T-helper 2 cell treated with Interferon-gamma antibody and Interleukin-4, amounts not matched to agents 5 μg/mL and 100 μg/mL, for 36 hours (primary cell): ENCODE measurements around the gene DSTN.
"Not testable (repeated sequence)": the region's sequence is repeated elsewhere in the genome, so short reads cannot be mapped to it uniquely, and the experiment has no call there.

Source experiments
- DNase-seq: peaks from one replicate; pipeline ENCODE4 v3.0.0; 2021; ENCODE audit warnings: low spot score
- H3K27ac Mint-ChIP-seq: one replicate; pipeline ENCODE4 v1.8.0; 2021; ENCODE audit warnings: mild to moderate bottlenecking, mixed read lengths
- H3K27me3 Mint-ChIP-seq: one replicate; pipeline ENCODE4 v1.8.0; 2021; ENCODE audit warnings: low read depth, mixed read lengths
- H3K36me3 Mint-ChIP-seq: one replicate; pipeline ENCODE4 v1.8.0; 2021; ENCODE audit warnings: low read depth, mixed read lengths
- H3K4me1 Mint-ChIP-seq: one replicate; pipeline ENCODE4 v1.8.0; 2021; ENCODE audit warnings: low read depth, mixed read lengths
- H3K4me3 Mint-ChIP-seq: one replicate; pipeline ENCODE4 v1.8.0; 2022; ENCODE audit warnings: mild to moderate bottlenecking, moderate library complexity, mixed read lengths
- H3K9me3 Mint-ChIP-seq: one replicate; pipeline ENCODE4 v1.8.0; 2021; ENCODE audit warnings: mixed read lengths

Gene DSTN

DNA sequence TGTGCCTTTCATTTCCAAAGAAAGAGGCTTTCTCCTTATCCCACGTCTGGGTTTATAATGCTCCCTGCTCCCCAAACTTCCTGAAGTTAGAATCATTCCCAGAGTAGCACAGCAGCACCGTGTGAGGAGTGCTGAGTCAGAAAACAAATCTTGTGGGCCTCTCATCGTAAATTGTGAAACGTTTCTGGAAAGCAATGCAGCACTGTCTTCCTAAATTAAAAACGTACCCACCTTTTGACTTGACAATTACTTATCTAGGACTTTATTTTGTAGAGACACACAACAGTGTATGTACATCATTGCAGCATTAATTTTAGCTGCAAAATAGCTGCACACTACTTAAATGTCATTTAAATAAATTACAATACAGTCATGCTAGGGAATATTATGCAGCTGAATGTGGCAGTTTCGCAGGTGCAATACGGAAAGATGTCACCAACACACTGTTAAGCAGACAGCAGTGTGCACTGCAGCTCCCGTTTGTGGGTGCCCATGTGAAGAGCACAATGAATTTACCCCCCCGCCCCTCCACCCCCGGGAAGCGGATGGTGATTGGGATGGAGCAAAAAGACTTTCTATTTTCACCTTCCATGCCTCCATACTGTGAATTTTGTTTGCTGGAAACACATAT is 81.4 kb downstream of the DSTN start:
- no peak for DNase-seq
- H3K27ac Mint-ChIP-seq = no peak overlapping the region
- no peaks in the 10 kb centered on the region for H3K9me3 Mint-ChIP-seq
- no peaks in the 10 kb centered on the region for H3K27me3 Mint-ChIP-seq
- H3K4me3 Mint-ChIP-seq = no peak overlapping the region
- H3K4me1 Mint-ChIP-seq = peaks cover 4% of the 10 kb centered on the region
- peaks cover 17% of the 10 kb centered on the region for H3K36me3 Mint-ChIP-seq

DNA sequence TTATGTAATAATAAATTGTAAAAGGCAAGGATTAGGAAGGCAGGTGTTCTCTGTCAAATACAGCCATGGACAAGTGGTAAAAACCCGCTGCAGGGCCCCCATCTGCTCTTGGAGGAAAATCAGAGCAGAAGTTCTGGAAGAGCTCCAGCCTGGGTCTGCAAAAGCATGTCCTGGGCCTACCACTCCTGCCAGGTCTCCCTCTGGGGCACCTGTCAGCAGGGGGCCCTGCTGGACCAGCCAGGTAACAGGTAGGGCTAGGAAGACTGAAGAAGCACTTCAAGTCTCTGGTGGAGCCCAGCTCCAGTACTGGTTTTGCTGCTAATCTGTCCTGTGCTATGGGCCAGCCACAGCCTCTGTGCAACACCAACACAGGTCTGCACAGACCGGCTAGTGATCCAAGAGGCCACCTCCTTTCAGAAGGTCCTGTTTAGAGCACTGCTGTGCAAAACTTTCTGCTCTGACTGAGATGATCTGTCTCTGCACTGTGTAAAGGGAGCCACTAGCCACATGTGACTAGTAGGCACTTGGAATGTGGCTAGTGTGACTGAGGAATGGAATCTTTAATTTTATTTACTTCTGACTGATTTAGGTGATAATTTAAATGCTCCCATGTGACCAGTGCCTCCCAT is 82.0 kb downstream of the DSTN start:
- DNase-seq = no peak
- Mint-ChIP-seq H3K27ac (no peak overlapping the region), H3K9me3 (no peaks in the 10 kb centered on the region), H3K4me3 (no peak overlapping the region), H3K4me1 (peaks cover 4% of the 10 kb centered on the region), H3K27me3 (no peaks in the 10 kb centered on the region), H3K36me3 (peaks cover 21% of the 10 kb centered on the region)

DNA sequence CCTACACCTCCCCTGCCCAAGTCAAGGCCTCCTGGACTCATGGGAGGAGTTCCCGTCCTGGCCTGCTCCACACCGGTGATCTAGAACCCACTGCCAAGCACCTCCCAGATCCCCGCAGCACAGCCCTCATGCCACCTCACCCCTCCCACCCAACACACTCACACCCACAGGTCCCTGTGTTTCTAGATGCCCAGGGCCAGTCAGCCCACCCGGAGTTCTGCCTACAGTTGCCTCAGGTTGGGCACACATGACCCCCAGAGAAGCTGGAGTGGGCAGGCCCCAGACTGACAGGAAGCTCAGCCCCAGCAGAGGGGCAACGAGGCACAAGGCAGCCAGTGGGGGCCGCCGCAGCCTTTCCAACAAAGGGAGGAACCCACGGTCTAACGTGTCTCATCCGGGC is 82.5 kb downstream of the DSTN start:
- Mint-ChIP-seq H3K27me3 (no peaks in the 10 kb centered on the region), H3K27ac (no peak overlapping the region), H3K9me3 (no peaks in the 10 kb centered on the region), H3K4me3 (no peak overlapping the region), H3K4me1 (peaks cover 2% of the 10 kb centered on the region), H3K36me3 (peaks cover 25% of the 10 kb centered on the region)
- DNase-seq = no peak

DNA sequence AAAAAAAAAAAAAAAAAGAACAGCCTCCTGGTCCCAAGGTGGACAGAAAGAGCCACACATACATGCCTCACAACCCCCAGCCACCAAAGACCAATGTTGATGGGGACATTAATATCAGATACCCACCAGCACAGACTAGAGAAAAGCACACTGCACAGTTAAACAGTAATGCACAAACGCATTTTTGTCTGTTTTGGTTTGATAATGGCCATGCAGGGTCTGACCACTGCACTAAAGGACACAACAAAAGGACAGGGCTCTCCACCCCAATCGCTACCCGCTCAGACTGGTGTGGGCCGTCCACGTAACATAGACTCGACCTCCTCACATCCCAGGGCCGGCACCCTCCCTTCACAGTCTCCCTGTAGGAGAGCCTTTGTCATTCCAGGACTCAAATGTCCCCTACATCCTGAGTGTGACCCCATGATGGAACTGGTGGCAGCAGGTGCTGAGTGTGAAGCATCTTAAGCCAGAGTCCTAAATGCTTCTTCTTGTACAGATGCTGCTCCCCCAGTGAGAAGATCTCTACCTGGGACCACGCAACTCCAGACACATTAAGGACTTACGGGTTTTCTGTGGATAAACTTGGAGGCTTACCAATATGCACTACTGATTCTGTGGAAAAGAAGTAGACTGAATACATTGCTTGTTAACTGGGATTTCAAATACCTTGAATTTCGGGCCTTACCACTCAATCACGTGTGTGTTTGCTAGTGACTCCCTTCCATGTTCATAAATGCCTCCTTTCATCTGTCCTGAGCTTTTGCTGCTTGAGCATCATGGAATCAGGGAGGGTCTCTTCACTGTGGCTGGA is 84.2 kb downstream of the DSTN start:
- no peaks in the 10 kb centered on the region for H3K9me3 Mint-ChIP-seq
- no peak overlapping the region for H3K27ac Mint-ChIP-seq
- peaks cover 39% of the 10 kb centered on the region for H3K36me3 Mint-ChIP-seq
- H3K4me1 Mint-ChIP-seq = peaks cover 8% of the 10 kb centered on the region
- no peaks in the 10 kb centered on the region for H3K27me3 Mint-ChIP-seq
- H3K4me3 Mint-ChIP-seq = no peak overlapping the region
- no peak for DNase-seq

DNA sequence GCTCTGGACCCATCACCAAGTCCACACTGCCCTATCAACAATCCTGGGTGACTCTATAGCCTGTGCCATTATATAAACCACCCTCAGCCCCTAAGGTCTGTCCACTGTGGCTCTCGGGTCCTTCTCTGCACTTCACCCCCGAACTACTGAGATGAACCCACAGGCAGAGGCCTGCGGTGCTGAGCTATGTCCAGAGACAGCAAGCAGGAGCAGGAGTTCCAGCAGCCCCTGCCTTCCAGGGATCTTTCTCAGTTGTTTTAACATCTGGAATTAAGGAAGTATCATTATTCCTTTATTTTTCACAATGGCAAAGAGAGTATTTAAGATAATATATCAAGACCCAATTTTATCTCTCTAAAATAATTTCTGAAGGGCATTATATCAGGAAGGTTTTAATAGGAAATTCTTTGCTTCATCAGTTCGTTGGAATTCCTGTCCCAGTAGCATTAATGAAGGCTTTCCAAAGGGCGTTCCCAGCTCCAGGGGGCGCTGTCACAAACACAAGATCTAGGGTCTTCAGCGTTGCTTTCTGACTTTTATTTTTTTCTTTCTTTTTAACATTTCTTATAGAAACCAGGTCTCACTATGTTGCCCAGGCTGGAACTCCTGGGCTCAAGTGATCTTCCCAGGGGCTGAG is 84.9 kb downstream of the DSTN start:
- Mint-ChIP-seq H3K27me3 (no peaks in the 10 kb centered on the region), H3K36me3 (peaks cover 40% of the 10 kb centered on the region), H3K9me3 (no peaks in the 10 kb centered on the region), H3K27ac (no peak overlapping the region), H3K4me1 (peaks cover 6% of the 10 kb centered on the region), H3K4me3 (no peak overlapping the region)
- DNase-seq = no peak

DNA sequence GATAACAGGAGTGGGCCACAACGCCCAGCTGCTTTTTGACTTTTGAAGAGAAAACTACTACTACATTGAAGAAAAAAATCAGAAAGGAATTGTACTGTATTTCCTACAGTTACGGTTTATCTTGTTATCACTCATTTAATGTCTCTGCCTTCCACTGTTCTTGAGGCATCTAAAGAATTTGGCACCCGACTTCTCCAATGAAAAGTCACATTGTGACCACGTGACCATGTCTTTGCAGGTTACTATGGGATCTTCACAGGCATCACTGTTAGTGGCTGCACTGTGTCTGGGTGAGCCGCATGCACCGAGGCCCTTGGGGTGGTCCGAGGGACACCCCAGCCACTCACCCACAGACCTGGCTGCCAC is 85.4 kb downstream of the DSTN start:
- Mint-ChIP-seq H3K27me3 (no peaks in the 10 kb centered on the region), H3K4me3 (no peak overlapping the region), H3K4me1 (peaks cover 6% of the 10 kb centered on the region), H3K9me3 (no peaks in the 10 kb centered on the region), H3K36me3 (peaks cover 43% of the 10 kb centered on the region), H3K27ac (no peak overlapping the region)
- DNase-seq = no peak

DNA sequence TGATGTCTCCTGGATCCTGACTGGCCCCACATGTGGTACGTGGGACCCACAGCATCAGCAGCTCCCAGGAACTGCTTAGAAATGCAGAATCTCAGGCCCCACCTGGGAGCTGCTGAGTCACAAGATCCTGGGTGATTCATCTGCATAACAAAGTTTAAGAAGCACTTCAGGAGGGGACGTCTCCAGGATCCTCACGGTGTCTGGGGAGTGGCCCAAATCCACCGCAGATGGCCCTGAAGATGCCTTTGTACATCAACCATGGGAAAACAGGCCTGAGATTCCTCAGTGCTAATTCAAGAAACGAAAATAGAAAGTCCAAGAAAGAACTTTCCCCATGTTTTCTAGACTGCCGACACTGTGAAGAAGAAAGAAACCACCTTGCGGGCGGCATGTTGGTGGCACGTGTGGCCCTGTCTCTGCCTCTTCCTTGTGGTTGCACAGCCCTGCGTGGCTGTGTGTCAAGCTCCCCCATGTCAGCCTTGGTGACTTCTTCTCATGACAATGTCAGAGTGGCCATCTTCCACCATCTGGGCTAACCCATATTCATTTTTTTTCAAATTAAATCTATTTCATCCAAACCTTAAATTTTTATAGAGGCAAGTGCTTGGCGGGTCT is 86.1 kb downstream of the DSTN start:
- no peak for DNase-seq
- Mint-ChIP-seq H3K9me3 (no peaks in the 10 kb centered on the region), H3K27ac (no peak overlapping the region), H3K27me3 (no peaks in the 10 kb centered on the region), H3K4me3 (no peak overlapping the region), H3K36me3 (peaks cover 50% of the 10 kb centered on the region), H3K4me1 (peaks cover 7% of the 10 kb centered on the region)

DNA sequence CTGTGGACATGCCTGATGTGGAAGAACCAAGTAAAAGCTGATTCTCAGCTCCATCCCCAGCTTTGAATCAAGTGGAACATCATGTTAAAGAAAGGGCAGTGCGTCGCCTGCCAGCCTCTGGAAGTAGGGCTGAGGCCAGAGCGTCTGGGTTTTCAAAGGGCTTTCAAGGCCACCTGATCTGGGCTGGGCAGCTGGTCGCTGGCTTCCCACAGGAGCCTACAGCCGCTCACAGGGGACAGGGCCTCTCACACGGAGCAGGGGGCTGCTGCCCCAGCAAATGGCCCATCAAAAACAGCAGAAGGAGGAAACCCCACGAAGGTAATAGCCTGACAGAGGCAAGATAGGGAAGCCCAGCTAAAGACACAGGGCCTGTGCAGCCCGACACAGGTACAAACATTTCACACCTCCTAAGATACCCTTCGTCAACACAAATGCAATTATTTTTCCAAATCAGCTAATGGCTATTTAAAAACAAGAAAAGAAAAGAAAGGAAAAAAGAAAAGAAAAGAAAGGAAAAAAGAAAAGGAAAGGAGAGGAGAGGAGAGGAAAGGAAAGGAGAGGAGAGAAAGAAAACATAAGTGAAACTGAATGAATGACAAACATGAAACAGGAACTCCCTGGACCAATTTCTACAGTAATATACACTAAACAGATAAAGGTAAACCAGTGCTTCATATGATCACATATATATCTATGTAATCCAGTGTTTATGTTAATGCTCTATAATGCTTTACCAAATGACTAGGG is 87.4 kb downstream of the DSTN start:
- Mint-ChIP-seq H3K27ac (no peak overlapping the region), H3K27me3 (no peaks in the 10 kb centered on the region), H3K9me3 (no peaks in the 10 kb centered on the region), H3K36me3 (peaks cover 55% of the 10 kb centered on the region), H3K4me1 (peaks cover 15% of the 10 kb centered on the region), H3K4me3 (no peak overlapping the region)
- DNase-seq = no peak

DNA sequence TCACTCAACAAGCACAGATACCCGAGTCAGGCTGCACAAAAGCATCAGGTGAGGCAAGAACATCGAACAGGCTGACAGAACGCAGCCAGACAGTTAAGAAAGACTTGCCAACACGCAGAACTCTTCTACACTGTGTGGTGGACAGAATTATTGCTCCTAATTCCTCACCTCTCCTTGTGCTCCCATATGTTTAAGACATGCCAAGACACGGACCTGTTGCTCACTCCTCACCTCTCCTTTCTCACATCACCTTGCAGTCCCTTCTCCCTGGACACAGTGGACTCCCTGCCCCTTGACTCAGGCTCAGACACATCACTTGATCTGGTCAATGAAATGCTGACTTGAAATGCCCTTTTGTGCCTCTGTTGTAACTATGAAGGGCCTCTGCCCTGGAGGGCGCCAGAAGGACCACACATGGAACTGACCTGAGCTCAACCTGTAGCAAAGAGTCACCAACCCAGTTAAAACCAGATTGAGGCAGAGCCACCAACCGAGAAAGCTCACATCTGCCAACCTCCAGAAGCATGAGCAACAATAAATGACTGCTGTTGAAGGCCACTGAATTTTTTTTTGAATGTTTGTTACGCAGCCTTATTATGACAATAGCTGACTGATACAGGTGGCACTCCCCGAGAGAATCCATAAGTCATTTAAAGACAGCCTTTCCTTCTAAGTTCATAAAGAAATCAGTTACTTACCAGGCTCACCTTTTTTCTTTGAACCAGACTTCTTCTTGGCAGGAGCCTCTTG is 88.2 kb downstream of the DSTN start:
- no peak overlapping the region for H3K4me3 Mint-ChIP-seq
- no peaks in the 10 kb centered on the region for H3K9me3 Mint-ChIP-seq
- no peak for DNase-seq
- no peak overlapping the region for H3K27ac Mint-ChIP-seq
- H3K36me3 Mint-ChIP-seq = peaks cover 59% of the 10 kb centered on the region
- peaks cover 20% of the 10 kb centered on the region for H3K4me1 Mint-ChIP-seq
- no peaks in the 10 kb centered on the region for H3K27me3 Mint-ChIP-seq

DNA sequence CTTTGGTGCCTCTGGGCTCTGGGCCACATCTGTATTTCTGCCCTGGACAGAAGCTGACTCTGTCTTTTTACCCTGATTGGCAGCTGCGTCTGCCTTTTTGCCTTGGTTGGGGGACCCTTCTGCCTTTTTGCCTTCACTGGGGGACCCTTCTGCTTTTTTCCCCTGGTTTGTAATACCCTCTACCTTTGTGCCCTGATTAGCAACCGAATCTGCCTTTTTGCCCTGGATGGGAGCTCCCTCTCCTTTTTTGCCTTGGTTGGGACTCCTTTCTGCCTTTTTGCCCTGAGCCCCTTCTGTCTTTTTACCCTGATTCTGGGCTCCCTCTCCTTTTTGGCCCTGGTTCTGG is 88.7 kb downstream of the DSTN start:
- H3K4me1 Mint-ChIP-seq = peaks cover 24% of the 10 kb centered on the region
- H3K27ac Mint-ChIP-seq = no peak overlapping the region
- no peak for DNase-seq
- no peak overlapping the region for H3K4me3 Mint-ChIP-seq
- H3K27me3 Mint-ChIP-seq = no peaks in the 10 kb centered on the region
- peaks cover 59% of the 10 kb centered on the region for H3K36me3 Mint-ChIP-seq
- no peaks in the 10 kb centered on the region for H3K9me3 Mint-ChIP-seq

DNA sequence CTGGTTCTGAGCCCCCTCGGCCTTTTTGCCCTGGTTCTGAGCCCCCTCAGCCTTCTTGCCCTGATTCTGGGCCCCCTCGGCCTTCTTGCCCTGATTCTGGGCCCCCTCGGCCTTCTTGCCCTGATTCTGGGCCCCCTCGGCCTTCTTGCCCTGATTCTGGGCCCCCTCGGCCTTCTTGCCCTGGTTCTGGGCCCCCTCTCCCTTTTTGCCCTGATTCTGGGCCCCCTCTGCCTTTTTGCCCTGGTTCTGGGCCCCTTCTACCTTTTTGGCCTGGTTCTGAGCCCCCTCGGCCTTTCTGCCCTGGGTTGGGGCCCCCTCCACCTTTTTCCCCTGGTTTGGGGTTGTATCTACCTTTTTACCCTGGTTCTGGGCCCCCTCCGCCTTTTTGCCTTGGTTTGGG is 89.5 kb downstream of the DSTN start:
- peaks cover 32% of the 10 kb centered on the region for H3K4me1 Mint-ChIP-seq
- H3K36me3 Mint-ChIP-seq = peaks cover 55% of the 10 kb centered on the region

More for the DNA sequence above, 89.5 kb downstream of the DSTN start:
- H3K9me3 Mint-ChIP-seq, H3K27ac Mint-ChIP-seq, DNase-seq, H3K4me3 Mint-ChIP-seq, H3K27me3 Mint-ChIP-seq: not testable (repeated sequence)
